WI38 (cell line): ENCODE data around the gene SPON1.

Experiments used
- H3K4me3 ChIP-seq: 2 replicates; pipeline ENCODE4 v1.5.1; 2011; ENCODE audit warnings: low read depth, mild to moderate bottlenecking, control low read depth, low read length
- TF ChIP-seq, protein P1 (sequence below): IDR thresholded peaks from 2 replicates; pipeline ENCODE4 v1.5.1; 2012; ENCODE audit warnings: low read depth, mild to moderate bottlenecking, control low read depth, low read length

SPON1 gene

DNA sequence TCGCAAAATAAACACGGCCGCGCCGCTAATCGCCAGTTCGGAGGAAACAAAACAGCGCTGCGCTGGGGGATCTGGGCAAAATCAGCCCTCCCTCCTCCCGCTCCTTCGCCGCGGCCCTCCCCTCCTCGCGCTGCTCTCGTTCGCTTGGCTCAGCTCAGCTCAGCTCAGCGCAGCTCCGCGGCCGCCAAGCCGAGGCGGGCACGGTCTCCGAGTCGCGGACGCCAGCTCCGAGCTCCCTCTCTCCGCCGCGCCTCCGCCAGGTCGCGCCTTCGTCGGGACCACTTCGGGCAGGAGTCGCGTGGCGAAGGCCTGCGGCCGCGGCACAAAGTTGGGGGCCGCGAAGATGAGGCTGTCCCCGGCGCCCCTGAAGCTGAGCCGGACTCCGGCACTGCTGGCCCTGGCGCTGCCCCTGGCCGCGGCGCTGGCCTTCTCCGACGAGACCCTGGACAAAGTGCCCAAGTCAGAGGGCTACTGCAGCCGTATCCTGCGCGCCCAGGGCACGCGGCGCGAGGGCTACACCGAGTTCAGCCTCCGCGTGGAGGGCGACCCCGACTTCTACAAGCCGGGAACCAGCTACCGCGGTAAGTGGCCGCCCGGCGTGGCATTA, at the start of gene SPON1:
Gene SPON1, plus strand, starts transcription at position 162 of the 607 bp plus-strand sequence. Its CDS starts 182 bp downstream, at position 344.
- TF ChIP-seq, protein P1, sequence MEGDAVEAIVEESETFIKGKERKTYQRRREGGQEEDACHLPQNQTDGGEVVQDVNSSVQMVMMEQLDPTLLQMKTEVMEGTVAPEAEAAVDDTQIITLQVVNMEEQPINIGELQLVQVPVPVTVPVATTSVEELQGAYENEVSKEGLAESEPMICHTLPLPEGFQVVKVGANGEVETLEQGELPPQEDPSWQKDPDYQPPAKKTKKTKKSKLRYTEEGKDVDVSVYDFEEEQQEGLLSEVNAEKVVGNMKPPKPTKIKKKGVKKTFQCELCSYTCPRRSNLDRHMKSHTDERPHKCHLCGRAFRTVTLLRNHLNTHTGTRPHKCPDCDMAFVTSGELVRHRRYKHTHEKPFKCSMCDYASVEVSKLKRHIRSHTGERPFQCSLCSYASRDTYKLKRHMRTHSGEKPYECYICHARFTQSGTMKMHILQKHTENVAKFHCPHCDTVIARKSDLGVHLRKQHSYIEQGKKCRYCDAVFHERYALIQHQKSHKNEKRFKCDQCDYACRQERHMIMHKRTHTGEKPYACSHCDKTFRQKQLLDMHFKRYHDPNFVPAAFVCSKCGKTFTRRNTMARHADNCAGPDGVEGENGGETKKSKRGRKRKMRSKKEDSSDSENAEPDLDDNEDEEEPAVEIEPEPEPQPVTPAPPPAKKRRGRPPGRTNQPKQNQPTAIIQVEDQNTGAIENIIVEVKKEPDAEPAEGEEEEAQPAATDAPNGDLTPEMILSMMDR, result no peak
- H3K4me3 ChIP-seq, result peak within 1 kb of the TSS; percentile 29; the same call in 1 of the 2 replicates

DNA sequence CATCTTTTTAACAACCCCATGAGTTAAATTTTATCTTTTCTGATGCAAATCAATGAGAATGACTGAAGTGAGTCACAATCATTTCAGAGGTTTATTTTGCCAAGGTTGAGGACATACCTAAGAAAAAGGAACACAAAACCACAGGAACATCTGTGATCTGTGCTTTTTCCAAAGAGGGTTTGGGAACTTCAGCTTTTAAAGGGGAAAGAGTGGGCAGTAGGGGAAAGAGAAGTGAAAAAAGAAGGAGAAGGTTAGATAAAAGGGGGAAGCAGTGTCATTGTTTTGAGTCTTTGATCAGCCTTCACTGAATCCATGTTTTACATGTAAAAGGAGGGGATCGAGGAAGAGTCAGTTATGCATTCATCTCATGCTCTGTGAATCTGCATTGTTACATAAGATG, 45.3 kb upstream of the SPON1 start:
- TF ChIP-seq, protein P1, result no peak
- no peak overlapping the region for H3K4me3 ChIP-seq

DNA sequence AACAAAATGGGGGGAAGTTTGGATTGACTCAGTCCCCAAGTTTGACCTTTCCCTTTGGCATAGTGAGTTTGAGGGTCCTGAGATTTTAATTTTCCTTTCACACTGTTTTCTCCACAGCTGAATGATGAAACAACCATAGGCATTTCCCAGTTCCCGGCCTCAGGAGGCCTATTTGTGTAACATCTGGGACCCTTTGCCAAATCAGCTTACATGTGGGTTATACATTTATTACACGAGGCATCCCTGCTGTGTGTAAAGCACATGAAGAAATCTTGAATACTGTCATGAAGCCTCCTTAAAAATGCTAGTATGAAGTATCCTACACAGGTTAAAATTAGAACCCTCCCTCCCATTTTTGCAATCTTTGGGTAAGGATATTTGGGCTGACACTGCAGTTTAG, 44.6 kb upstream of the SPON1 start:
- TF ChIP-seq, protein P1, result no peak
- H3K4me3 ChIP-seq, result no peak overlapping the region

DNA sequence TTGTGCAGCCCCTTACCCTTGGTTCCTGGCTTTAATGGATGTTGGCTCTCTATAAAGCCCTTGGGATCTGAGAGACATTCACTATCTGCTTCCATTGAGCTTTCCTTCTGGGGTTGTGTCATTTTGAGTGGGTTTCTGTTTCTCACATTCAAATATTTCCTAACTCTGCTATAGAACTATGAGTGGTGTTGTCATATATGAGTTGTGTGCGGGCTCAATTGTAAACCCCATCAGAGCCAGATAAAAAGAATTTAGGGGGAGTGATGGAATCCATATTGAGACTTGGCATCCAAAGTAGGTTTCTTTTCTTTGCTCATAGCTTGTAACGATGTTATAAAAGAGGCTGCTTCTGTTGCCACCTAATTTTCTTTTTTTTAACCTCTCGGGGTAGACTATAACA, 41.8 kb upstream of the SPON1 start:
- TF ChIP-seq, protein P1, result no peak

DNA sequence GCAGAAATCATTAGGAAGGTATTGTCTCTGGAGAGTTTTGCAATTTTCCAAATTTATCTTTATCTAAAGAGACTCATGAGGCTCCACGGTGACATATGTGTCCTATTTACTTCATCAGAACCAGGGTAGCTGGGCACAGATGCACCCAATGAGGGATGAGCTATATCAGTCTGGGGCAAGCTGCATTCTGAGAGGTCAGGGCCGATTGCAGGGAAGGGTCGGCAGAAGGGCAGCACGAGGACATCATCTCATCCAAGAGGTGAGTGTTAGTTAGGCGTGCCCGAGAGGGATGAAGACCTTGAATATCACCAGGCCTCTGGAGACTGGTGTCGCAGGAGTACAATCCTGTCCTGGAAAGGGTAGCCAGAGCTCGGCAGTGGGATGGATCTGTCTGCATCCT, 41.0 kb upstream of the SPON1 start:
- no peak overlapping the region for H3K4me3 ChIP-seq
- TF ChIP-seq, protein P1, result no peak

More for the DNA sequence above, 41.8 kb upstream of the SPON1 start:
- no peak overlapping the region for H3K4me3 ChIP-seq

DNA sequence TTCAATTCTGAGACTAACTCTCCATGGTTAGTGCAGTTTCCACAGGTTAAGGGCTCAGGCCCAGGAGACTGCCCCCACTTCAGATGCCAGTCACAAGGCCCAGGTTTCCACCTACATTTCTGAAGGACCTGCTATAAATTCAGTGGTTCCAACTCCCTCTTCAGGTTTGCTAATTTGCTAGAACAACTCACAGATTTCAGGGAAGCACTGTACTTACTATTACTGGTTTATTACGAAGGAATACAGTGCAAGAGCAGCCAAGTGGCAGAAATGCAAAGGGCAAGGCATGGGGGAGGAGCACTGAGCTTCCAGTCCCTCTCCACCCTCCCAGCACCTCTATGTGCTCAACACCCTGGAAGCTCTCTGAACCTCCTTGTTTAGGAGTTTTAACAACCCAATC, 39.3 kb upstream of the SPON1 start:
- TF ChIP-seq, protein P1, result no peak
- H3K4me3 ChIP-seq, result no peak overlapping the region

DNA sequence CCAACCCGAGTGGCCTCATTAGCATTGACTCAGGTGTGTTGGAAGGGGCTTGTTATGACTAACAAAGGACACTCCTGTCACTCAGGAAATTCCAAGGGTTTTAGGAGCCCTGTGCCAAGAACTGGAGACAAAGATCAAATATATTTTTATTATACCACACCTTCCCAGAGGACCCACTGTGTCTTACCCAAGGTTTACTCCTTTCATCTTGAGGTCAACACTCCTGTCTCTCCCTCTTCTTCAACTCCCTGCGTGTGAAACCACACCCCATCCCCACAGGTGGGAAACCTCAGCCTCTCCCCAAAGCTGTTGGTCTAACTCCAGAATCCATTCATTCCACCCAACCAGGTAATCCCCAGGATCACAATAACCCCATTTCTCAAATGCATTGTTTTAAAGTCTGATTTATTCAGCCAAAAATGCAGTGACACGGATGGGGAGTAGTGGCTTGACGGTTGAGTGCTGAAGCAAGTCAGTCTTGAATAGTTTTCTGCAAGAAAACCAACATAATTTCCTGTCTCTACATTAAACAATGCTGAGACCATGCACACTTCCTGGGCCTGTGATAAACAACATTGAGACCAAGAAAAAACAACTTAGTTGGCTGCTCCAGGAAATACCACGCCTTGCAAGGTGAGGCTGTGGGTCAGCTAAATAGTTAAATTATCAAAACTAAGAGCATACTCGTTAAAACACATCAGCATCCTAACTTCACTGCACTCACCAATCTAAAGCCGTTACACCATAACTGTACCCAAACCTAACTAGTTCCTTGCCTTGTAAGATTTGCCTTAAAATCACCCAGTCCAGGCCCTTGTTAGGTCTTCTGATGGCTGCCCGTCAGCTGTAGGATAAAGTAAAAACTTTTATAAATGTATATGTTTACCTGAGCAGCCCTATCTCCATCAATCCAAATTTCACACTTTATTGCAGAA, 38.5 kb upstream of the SPON1 start:
- TF ChIP-seq, protein P1, result no peak
- no peak overlapping the region for H3K4me3 ChIP-seq
